DND-41 (cell line): ENCODE results near the gene PSORS1C1.

Experiments used
- ATAC-seq: fragments of 200-7000 bp; cut with Tn5 transposase; 3 replicates; pipeline ENCODE4 v1.9.1; 2021; ENCODE audit warnings: low read depth; ENCODE audit not compliant: insufficient read depth
- DNase-seq: peaks from one replicate; pipeline ENCODE4 v3.0.0-alpha.2; 2020
- H2AFZ ChIP-seq: 2 replicates; pipeline ENCODE4 v1.6.0; 2012; ENCODE audit warnings: low read depth, low read length
- H3K27ac ChIP-seq: 2 replicates; pipeline ENCODE4 v1.5.1; 2012; ENCODE audit warnings: low read length, inconsistent platforms
- H3K27me3 ChIP-seq: fragments of 200-600 bp; sonication (generic); 2 replicates; pipeline ENCODE4 v1.6.0; 2012; ENCODE audit warnings: low read length, mild to moderate bottlenecking, inconsistent platforms; ENCODE audit not compliant: insufficient read depth, poor library complexity
- H3K36me3 ChIP-seq: 2 replicates; pipeline ENCODE4 v1.5.1; 2012; ENCODE audit warnings: low read length, inconsistent platforms; ENCODE audit not compliant: insufficient read depth
- H3K4me1 ChIP-seq: 2 replicates; pipeline ENCODE4 v1.5.1; 2012; ENCODE audit warnings: mild to moderate bottlenecking, low read length; ENCODE audit not compliant: insufficient read depth
- H3K4me2 ChIP-seq: 2 replicates; pipeline ENCODE4 v1.6.0; 2012; ENCODE audit warnings: mild to moderate bottlenecking, moderate library complexity, low read length, inconsistent platforms; ENCODE audit not compliant: insufficient read depth
- H3K4me3 ChIP-seq, 2 experiments: fragments of 200-600 bp in 1 of 2; shearing (Covaris generic) in 1 of 2; 2 replicates each; pipeline ENCODE4 v1.5.1; 2012 to 2016; ENCODE audit warnings: inconsistent platforms in 2 of 2, low read length in 2 of 2, mild to moderate bottlenecking in 2 of 2, low read depth in 1 of 2, moderate library complexity in 1 of 2
- H3K79me2 ChIP-seq: 2 replicates; pipeline ENCODE4 v1.6.0; 2012; ENCODE audit warnings: low read length, inconsistent platforms; ENCODE audit not compliant: insufficient read depth
- H3K9ac ChIP-seq: 2 replicates; pipeline ENCODE4 v1.6.0; 2012; ENCODE audit warnings: low read depth, mild to moderate bottlenecking, inconsistent platforms, low read length, moderate library complexity
- H3K9me3 ChIP-seq: 2 replicates; pipeline ENCODE4 v1.5.1; 2012; ENCODE audit warnings: low read length, moderate library complexity, mild to moderate bottlenecking, inconsistent platforms; ENCODE audit not compliant: insufficient read depth, severe bottlenecking
- H4K20me1 ChIP-seq: 2 replicates; pipeline ENCODE4 v1.6.0; 2012; ENCODE audit warnings: low read length; ENCODE audit not compliant: insufficient read depth
- CTCF ChIP-seq: IDR thresholded peaks from 2 replicates; pipeline ENCODE4 v1.5.1; 2012; ENCODE audit warnings: borderline replicate concordance, low read length, moderate library complexity, mild to moderate bottlenecking; ENCODE audit not compliant: poor library complexity, severe bottlenecking; ENCODE audit errors: extremely low read depth
- EZH2 ChIP-seq: IDR thresholded peaks from 3 replicates; pipeline ENCODE4 v1.6.1; 2012; ENCODE audit warnings: borderline replicate concordance, low read depth, mild to moderate bottlenecking, moderate library complexity, low read length, inconsistent platforms; ENCODE audit not compliant: severe bottlenecking

The PSORS1C1 gene

GRCh38 chr6:31090275-31090972 lies 24.2 kb upstream of the PSORS1C1 start:
- Histone ChIP-seq H3K36me3 (no peaks in the 10 kb centered on the region), H3K79me2 (no peaks in the 10 kb centered on the region)

GRCh38 chr6:31090973-31091364 lies 23.6 kb upstream of the PSORS1C1 start:
- H3K9me3 ChIP-seq: no peaks in the 10 kb centered on the region
- TF ChIP-seq CTCF (no peak), EZH2 (no peak)
- no peak overlapping the region for H3K27ac ChIP-seq
- H2AFZ ChIP-seq: no peak overlapping the region
- peaks cover 14% of the 10 kb centered on the region for H3K4me1 ChIP-seq
- no peak overlapping the region for H3K9ac ChIP-seq
- no peaks in the 10 kb centered on the region for H4K20me1 ChIP-seq
- no peak for DNase-seq
- H3K79me2 ChIP-seq: no peaks in the 10 kb centered on the region
- H3K36me3 ChIP-seq: no peaks in the 10 kb centered on the region
- ATAC-seq: no peak
- no peak overlapping the region for H3K4me2 ChIP-seq
- H3K27me3 ChIP-seq: no peaks in the 10 kb centered on the region
- no peak overlapping the region for H3K4me3 ChIP-seq

More at GRCh38 chr6:31090275-31090972, 24.2 kb upstream of the PSORS1C1 start:
- no peaks in the 10 kb centered on the region for H3K9me3 ChIP-seq
- H3K4me1 ChIP-seq: peaks cover 14% of the 10 kb centered on the region
- no peak for DNase-seq
- no peak overlapping the region for H3K4me3 ChIP-seq
- no peaks in the 10 kb centered on the region for H3K27me3 ChIP-seq
- no peak overlapping the region for H3K27ac ChIP-seq
- H3K4me2 ChIP-seq: no peak overlapping the region
- no peak for ATAC-seq
- no peak overlapping the region for H3K9ac ChIP-seq
- TF ChIP-seq EZH2 (no peak), CTCF (no peak)
- H2AFZ ChIP-seq: no peak overlapping the region
- H4K20me1 ChIP-seq: no peaks in the 10 kb centered on the region

GRCh38 chr6:31091680-31092079 lies 22.9 kb upstream of the PSORS1C1 start:
- Histone ChIP-seq H3K27me3 (no peaks in the 10 kb centered on the region), H2AFZ (no peak overlapping the region; the same call in 1 of the 2 replicates), H4K20me1 (no peaks in the 10 kb centered on the region), H3K4me1 (peaks cover 14% of the 10 kb centered on the region), H3K4me3 (no peak overlapping the region), H3K79me2 (no peaks in the 10 kb centered on the region), H3K9me3 (no peaks in the 10 kb centered on the region), H3K9ac (no peak overlapping the region), H3K27ac (no peak overlapping the region), H3K4me2 (no peak overlapping the region), H3K36me3 (no peaks in the 10 kb centered on the region)
- no peak for TF ChIP-seq EZH2
- TF ChIP-seq CTCF: no peak
- DNase-seq (no peak), ATAC-seq (no peak)
